Midbrain (tissue), 1 donor: ENCODE data around the gene ELOVL1.

ENCODE experiments used
- DNase-seq: peaks from one replicate; lab custom pipeline; 2025; lab: John Stamatoyannopoulos, UW

Gene ELOVL1

GRCh38 chr1:43327549-43328292 is 40.1 kb downstream of the ELOVL1 start:
- no peak for DNase-seq

GRCh38 chr1:43325381-43325780 is 42.4 kb downstream of the ELOVL1 start:
- no peak for DNase-seq

- no peak for DNase-seq
These were observed 43.0 kb downstream of the ELOVL1 start for GRCh38 chr1:43324810-43325209.

- no peak for DNase-seq
These were observed 45.3 kb downstream of the ELOVL1 start for GRCh38 chr1:43322506-43322905.

- no peak for DNase-seq
These were observed 46.4 kb downstream of the ELOVL1 start for GRCh38 chr1:43321331-43321891.

GRCh38 chr1:43319766-43320165 is 48.0 kb downstream of the ELOVL1 start:
- DNase-seq = no peak

GRCh38 chr1:43319288-43319687 is 48.5 kb downstream of the ELOVL1 start:
- no peak for DNase-seq

- DNase-seq = no peak
These were observed 49.0 kb downstream of the ELOVL1 start for GRCh38 chr1:43318831-43319230.

- DNase-seq = peak; percentile 52
These were observed 49.9 kb downstream of the ELOVL1 start for GRCh38 chr1:43317817-43318471.

GRCh38 chr1:43316738-43317520 is 50.9 kb downstream of the ELOVL1 start:
- no peak for DNase-seq

- DNase-seq = no peak
These were observed 51.7 kb downstream of the ELOVL1 start for GRCh38 chr1:43315963-43316737.

GRCh38 chr1:43315481-43315880 is 52.3 kb downstream of the ELOVL1 start:
- DNase-seq = peak; percentile 67

GRCh38 chr1:43314233-43314632 is 53.6 kb downstream of the ELOVL1 start:
- no peak for DNase-seq

GRCh38 chr1:43313771-43314170 is 54.0 kb downstream of the ELOVL1 start:
- no peak for DNase-seq
